HepG2 (cell line): ENCODE measurements around the gene SYS1. TPM values are rescaled to one million over a fixed set of nuclear protein-coding genes. Genes with fewer than 3 reads are reported as not detected.

Source experiments
- AFF4 ChIP-seq: sonication (generic); formaldehyde crosslinking; IDR thresholded peaks from 2 replicates; pipeline ENCODE4 v1.4.0; 2020; ENCODE audit warnings: missing genetic modification reagents
- ARID3A ChIP-seq: IDR thresholded peaks from 2 replicates; pipeline ENCODE4 v1.6.1; 2012; ENCODE audit warnings: low read depth, low read length, improper control_type of control experiment
- DNMT3B ChIP-seq: conservative IDR thresholded peaks from 2 replicates; pipeline ENCODE4 v1.6.1; 2016; ENCODE audit warnings: missing biosample characterization, control low read depth
- FUBP1 ChIP-seq: sonication (generic); formaldehyde crosslinking; IDR thresholded peaks from 2 replicates; pipeline ENCODE4 v1.5.1; 2020; ENCODE audit warnings: missing genetic modification reagents, mild to moderate bottlenecking, borderline replicate concordance
- GFI1 ChIP-seq: sonication (generic); formaldehyde crosslinking; IDR thresholded peaks from 2 replicates; pipeline ENCODE4 v1.5.0; 2020; ENCODE audit warnings: missing genetic modification reagents, mild to moderate bottlenecking, borderline replicate concordance
- NCOA1 ChIP-seq: sonication (generic); formaldehyde crosslinking; IDR thresholded peaks from 2 replicates; pipeline ENCODE4 v1.9.0; 2021; ENCODE audit warnings: missing genetic modification reagents
- REPIN1 ChIP-seq: sonication (generic); formaldehyde crosslinking; IDR thresholded peaks from 2 replicates; pipeline ENCODE4 v1.8.0; 2022; ENCODE audit warnings: missing genetic modification reagents, low read depth, mild to moderate bottlenecking, borderline replicate concordance
- ZGPAT ChIP-seq: IDR thresholded peaks from 2 replicates; pipeline ENCODE4 v1.6.1; 2016; ENCODE audit warnings: mild to moderate bottlenecking
- ZNF142 ChIP-seq: sonication (generic); formaldehyde crosslinking; IDR thresholded peaks from 2 replicates; pipeline ENCODE4 v1.4.0; 2020; ENCODE audit warnings: missing genetic modification reagents
- polyA plus RNA-seq, 8 experiments: library from polyadenylated mRNA; depleted of rRNA in 3 of 8; stranded (reverse) in 7 of 8; unstranded in 1 of 8; fragments of >200 nt; fragmentation: Illumina TruSeq in 4 of 8; extraction: Trizol in 4 of 8; gene quantifications; 2 replicates each; pipeline versions ENCODE4 v1.2.1 to v1.2.3, GENCODE V29; 2011 to 2016; ENCODE audit warnings: low read depth in 4 of 8, missing spikeins in 1 of 8, mixed read lengths in 1 of 8; ENCODE audit not compliant: insufficient read depth in 1 of 8
- total RNA-seq, 5 experiments: library from RNA; depleted of rRNA; stranded (reverse); fragments of >200 nt; fragmentation: Illumina TruSeq; extraction: Trizol; gene quantifications; 2 replicates each; pipeline ENCODE4 v1.2.3, GENCODE V29; 2016; ENCODE audit warnings: low read depth in 1 of 5

Gene SYS1
- total and polyA plus RNA-seq, 2 of the 13 experiments (the other 11 are each of a cell fraction or from before 2014, with no cell fraction given) = 38.3 to 65.6 TPM

DNA sequence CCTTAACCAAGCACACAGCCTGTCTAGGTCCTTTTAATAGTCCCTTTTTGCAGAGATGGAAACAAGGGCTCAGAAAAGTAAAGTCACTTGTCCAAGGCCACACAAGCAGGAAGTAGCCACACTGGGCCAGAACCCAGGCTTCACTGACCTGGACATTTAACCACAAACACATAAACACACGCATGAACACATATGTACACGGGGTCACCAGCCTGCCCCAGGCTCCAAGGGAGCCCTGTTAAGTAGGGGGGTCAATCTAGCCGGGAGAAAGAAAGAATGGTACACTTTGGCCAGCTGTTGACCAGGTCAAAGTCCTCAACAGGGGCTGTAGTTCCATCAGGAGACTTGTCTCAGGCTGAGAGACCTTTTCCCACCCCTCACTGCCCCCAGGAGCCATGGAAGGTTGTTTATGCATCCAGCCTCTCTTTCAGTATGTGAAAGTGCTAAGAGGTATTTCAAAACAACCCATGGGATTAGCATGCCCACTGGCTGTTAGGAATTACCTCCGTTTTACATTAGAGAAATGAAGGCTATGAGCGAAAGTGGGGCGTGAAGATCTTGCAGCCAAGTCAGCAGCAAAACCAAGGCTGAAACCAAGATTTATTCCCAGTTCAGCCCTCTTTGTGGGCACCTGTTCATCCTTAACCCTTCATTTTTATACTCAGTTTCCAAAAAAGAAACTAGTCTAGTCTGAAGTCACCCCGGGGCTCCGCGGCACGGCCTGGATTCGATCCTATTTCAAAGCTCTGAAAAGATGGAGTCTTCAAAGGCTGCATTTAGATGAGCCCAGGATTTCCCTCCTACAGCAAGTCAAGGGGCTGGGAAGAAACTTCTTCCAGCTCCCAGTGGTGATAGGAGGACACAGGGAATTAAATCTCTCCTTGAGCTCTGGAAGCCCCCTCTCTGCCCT is 24.6 kb upstream of the SYS1 start (continued):
- TF ChIP-seq ZNF142 (CRISPR knock-in tag) (no peak), FUBP1 (CRISPR knock-in tag) (peak; percentile 86; the same call in 1 of the 2 replicates), NCOA1 (CRISPR knock-in tag) (no peak), AFF4 (CRISPR knock-in tag) (no peak), DNMT3B (CRISPR knock-in tag) (no peak), REPIN1 (CRISPR knock-in tag) (0 out of 2 replicates have a peak, but pooled peaks have one; percentile 19), ARID3A (no peak), ZGPAT (peak; percentile 80), GFI1 (CRISPR knock-in tag) (0 out of 2 replicates have a peak, but pooled peaks have one; percentile 7)
